ENCODE results near the gene QSOX2.

QSOX2 gene

GRCh38 chr9:136264441-136265405 is 19.1 kb upstream of the QSOX2 start:
- TF ChIP-seq CTCF (conservative IDR thresholded peaks at IDR 0.05; ENCODE audit: control insufficient read depth, insufficient read depth, low read depth, low read length) = no peak
- no peak overlapping the region for H3K4me3 ChIP-seq (ENCODE audit: control insufficient read depth, low read depth, low read length)
- no peak for DNase-seq (ENCODE audit: low read depth)

GRCh38 chr9:136264031-136264430 is 18.4 kb upstream of the QSOX2 start:
- no peak for DNase-seq (ENCODE audit: low read depth)
- no peak for TF ChIP-seq CTCF (conservative IDR thresholded peaks at IDR 0.05; ENCODE audit: control insufficient read depth, insufficient read depth, low read depth, low read length)

GRCh38 chr9:136262671-136263178 is 17.1 kb upstream of the QSOX2 start:
- TF ChIP-seq CTCF (conservative IDR thresholded peaks at IDR 0.05; ENCODE audit: control insufficient read depth, insufficient read depth, low read depth, low read length) = no peak
- H3K4me3 ChIP-seq (ENCODE audit: control insufficient read depth, low read depth, low read length) = no peak overlapping the region
- no peak for DNase-seq (ENCODE audit: low read depth)

More at GRCh38 chr9:136264031-136264430, 18.4 kb upstream of the QSOX2 start:
- no peak overlapping the region for H3K4me3 ChIP-seq (ENCODE audit: control insufficient read depth, low read depth, low read length)

- no peak for TF ChIP-seq CTCF (conservative IDR thresholded peaks at IDR 0.05; ENCODE audit: control insufficient read depth, insufficient read depth, low read depth, low read length)
- no peak for DNase-seq (ENCODE audit: low read depth)
- no peak overlapping the region for H3K4me3 ChIP-seq (ENCODE audit: control insufficient read depth, low read depth, low read length)
These were observed 16.2 kb upstream of the QSOX2 start for GRCh38 chr9:136261686-136262430.

- no peak for TF ChIP-seq CTCF (conservative IDR thresholded peaks at IDR 0.05; ENCODE audit: control insufficient read depth, insufficient read depth, low read depth, low read length)
- no peak overlapping the region for H3K4me3 ChIP-seq (ENCODE audit: control insufficient read depth, low read depth, low read length)
- no peak for DNase-seq (ENCODE audit: low read depth)
These were observed 15.4 kb upstream of the QSOX2 start for GRCh38 chr9:136260936-136261472.

GRCh38 chr9:136260521-136260920 is 14.9 kb upstream of the QSOX2 start:
- no peak overlapping the region for H3K4me3 ChIP-seq (ENCODE audit: control insufficient read depth, low read depth, low read length)
- no peak for TF ChIP-seq CTCF (conservative IDR thresholded peaks at IDR 0.05; ENCODE audit: control insufficient read depth, insufficient read depth, low read depth, low read length)
- DNase-seq (ENCODE audit: low read depth) = no peak
